GM10266 (cell line): ENCODE measurements around the gene EPHA3.

Source experiments
- DNase-seq: peaks from one replicate; pipeline ENCODE4 v3.0.0; 2012; ENCODE audit errors: extremely low spot score
- TF ChIP-seq, protein P1 (sequence below): IDR thresholded peaks from 2 replicates; pipeline ENCODE4 v1.5.1; 2012; ENCODE audit warnings: mild to moderate bottlenecking, low read depth; ENCODE audit not compliant: control insufficient read depth, insufficient read depth; ENCODE audit errors: missing control alignments

EPHA3 gene

GRCh38 chr3:89227634-89228033 is 120.2 kb downstream of the EPHA3 start:
- DNase-seq: no peak
- TF ChIP-seq, protein P1, sequence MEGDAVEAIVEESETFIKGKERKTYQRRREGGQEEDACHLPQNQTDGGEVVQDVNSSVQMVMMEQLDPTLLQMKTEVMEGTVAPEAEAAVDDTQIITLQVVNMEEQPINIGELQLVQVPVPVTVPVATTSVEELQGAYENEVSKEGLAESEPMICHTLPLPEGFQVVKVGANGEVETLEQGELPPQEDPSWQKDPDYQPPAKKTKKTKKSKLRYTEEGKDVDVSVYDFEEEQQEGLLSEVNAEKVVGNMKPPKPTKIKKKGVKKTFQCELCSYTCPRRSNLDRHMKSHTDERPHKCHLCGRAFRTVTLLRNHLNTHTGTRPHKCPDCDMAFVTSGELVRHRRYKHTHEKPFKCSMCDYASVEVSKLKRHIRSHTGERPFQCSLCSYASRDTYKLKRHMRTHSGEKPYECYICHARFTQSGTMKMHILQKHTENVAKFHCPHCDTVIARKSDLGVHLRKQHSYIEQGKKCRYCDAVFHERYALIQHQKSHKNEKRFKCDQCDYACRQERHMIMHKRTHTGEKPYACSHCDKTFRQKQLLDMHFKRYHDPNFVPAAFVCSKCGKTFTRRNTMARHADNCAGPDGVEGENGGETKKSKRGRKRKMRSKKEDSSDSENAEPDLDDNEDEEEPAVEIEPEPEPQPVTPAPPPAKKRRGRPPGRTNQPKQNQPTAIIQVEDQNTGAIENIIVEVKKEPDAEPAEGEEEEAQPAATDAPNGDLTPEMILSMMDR: no peak

DNA sequence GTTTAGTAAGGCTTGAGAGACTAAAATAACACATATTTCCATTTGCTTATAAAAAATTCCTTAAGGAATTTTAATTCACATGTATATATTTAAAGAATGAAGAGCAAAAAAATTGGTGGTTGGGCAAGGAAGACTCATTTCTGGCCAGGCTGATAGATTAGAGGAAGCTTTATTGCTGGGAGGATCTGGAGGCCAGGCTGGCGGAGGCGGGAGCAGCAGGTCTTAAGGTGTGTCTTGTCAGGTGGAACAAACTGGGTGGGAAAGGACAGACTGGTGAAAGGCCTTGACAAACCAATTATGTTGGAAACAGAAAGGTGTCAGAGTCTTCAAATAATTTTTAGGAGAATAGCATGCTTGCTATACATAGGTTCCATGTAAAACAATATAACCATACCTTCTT is 124.7 kb downstream of the EPHA3 start:
- TF ChIP-seq, protein P1: no peak
- DNase-seq: no peak

GRCh38 chr3:89234620-89235019 is 127.2 kb downstream of the EPHA3 start:
- DNase-seq: no peak
- TF ChIP-seq, protein P1: no peak

DNA sequence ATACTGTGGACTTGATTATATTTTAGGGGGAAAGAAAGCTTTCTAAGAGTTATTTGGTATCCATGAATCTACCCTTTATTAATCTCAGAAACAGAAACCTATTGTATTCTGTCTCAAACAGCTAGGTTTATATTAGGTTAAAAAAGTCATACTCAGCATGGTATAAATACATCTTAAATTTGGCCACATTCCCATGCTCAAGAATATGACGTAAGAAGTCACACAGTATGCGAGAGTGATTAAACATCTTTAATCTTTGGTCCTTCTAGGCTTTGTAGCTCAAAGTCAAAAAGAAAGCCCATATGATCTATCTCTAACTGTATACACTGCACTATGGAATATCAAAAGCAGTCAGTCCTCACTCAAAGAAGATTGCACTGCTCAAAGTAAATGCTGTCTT is 131.4 kb downstream of the EPHA3 start:
- TF ChIP-seq, protein P1: no peak
- DNase-seq: no peak

GRCh38 chr3:89239774-89240173 is 132.4 kb downstream of the EPHA3 start:
- TF ChIP-seq, protein P1: no peak
- no peak for DNase-seq

- TF ChIP-seq, protein P1: no peak
- DNase-seq: no peak
These were observed 138.2 kb downstream of the EPHA3 start for GRCh38 chr3:89245612-89246011.

- DNase-seq: no peak
These were observed 138.9 kb downstream of the EPHA3 start for GRCh38 chr3:89246326-89246725.

More at GRCh38 chr3:89246326-89246725, 138.9 kb downstream of the EPHA3 start:
- TF ChIP-seq, protein P1: no peak
